Measurements from ENCODE around the gene CST9.

- no peak for TF ChIP-seq POLR2AphosphoS5 (IDR thresholded peaks at IDR 0.05)
- TF ChIP-seq, protein P1, sequence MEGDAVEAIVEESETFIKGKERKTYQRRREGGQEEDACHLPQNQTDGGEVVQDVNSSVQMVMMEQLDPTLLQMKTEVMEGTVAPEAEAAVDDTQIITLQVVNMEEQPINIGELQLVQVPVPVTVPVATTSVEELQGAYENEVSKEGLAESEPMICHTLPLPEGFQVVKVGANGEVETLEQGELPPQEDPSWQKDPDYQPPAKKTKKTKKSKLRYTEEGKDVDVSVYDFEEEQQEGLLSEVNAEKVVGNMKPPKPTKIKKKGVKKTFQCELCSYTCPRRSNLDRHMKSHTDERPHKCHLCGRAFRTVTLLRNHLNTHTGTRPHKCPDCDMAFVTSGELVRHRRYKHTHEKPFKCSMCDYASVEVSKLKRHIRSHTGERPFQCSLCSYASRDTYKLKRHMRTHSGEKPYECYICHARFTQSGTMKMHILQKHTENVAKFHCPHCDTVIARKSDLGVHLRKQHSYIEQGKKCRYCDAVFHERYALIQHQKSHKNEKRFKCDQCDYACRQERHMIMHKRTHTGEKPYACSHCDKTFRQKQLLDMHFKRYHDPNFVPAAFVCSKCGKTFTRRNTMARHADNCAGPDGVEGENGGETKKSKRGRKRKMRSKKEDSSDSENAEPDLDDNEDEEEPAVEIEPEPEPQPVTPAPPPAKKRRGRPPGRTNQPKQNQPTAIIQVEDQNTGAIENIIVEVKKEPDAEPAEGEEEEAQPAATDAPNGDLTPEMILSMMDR (IDR thresholded peaks at IDR 0.05 in 8 of 11, conservative IDR thresholded peaks at IDR 0.05 in 3 of 11): no peak
These were observed 37.9 kb upstream of the CST9 start for GRCh38 chr20:23643659-23644058.
